Measurements from ENCODE around the gene MSL2. TPM values are rescaled to one million over a fixed set of nuclear protein-coding genes. Genes with fewer than 3 reads are reported as not detected.
A peak's percentile ranks its signal among the peaks of the same experiment; 100 is the strongest.
"Not testable (repeated sequence)": the region's sequence is repeated elsewhere in the genome, so short reads cannot be mapped to it uniquely, and the experiment has no call there.

Gene MSL2
- total RNA-seq, 1 experiment from 2014 or later = 35.6 TPM

DNA sequence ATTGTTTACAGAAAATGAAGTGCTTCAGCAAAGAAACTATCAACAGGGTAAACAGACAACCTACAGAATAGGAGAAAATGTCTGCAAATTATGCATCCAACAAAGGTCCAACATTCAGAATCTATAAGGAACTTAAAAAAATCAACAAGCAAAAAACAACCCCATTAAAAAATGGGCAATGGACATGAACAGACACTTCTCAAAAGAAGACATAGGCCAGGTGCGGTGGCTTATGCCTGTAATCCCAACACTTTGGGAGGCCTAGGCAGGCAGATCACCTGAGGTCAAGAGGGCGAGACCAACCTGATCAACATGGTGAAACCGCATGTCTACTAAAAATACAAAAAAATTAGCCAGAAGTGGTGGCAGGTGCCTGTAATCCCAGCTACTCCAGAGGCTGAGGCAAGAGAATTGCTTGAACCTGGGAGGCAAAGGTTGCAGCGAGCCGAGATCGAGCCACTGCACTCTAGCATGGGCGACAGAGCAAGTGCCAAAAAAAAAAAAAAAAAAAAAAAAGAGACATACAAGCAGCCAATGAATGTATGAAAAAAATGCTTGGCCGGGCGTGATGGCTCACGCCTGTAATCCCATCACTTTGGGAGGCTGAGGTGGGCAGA, 2.4 kb upstream of the MSL2 start:
- DNase-seq (ENCODE audit: low read depth, low spot score); H3K36me3 ChIP-seq (ENCODE audit: control insufficient read depth, insufficient read depth, low read length); H3K27me3 ChIP-seq (ENCODE audit: control insufficient read depth, insufficient read depth, low read length); intact Hi-C loops (cut with micrococcal nuclease; ENCODE audit: unreplicated experiment); H3K9me3 ChIP-seq (ENCODE audit: control insufficient read depth, insufficient read depth, low read depth, low read length); CTCF ChIA-PET; in situ Hi-C loops (cut with HindIII; ENCODE audit: low pct_unique_long_range_greater_than_20kb, low sequenced_read_pairs); ATAC-seq; H3K4me3 ChIP-seq (ENCODE audit: low read depth in 2 of 2, low read length in 2 of 2); BruUV-seq (replicated peaks); H3K4me1 ChIP-seq (ENCODE audit: control insufficient read depth, insufficient read depth, low read length): not testable (repeated sequence)
- peak overlapping the region; percentile 100 for H3K27ac ChIP-seq (ENCODE audit: low read length)
- POLR2A ChIA-PET = interaction anchor here (0.7 kb wide), 1 partner anchor 34 kb away, joined by 6 read pairs; no protein-coding TSS in a partner anchor

DNA sequence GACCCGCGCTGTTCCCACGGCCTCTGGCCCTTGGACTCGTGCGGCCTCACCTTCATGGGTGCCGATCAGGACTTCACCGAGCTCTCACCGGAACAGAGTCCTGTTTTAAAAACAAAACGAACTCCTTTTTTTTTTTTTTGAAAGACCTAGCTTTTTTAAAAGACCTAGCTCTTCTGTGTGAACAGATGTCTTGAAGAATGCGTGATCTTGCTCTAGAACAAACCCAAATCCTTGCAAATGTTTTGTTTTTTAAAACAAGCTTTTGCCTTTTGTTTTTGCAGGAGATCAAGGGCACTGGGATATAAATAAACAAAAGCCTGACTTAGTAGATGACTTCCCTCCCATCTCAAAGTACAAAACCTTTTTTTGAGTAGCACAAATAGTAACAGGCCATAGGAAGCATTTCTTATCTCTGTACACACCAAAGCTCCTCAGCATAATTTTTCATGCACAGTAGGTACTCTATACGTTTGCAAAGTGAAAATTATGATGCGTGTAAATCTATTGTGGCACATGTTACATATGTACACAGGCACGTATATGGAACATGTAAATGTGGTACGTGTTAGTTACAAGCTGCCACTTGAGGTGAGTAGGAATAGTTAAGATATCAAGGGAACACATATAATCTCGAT, 1.1 kb upstream of the MSL2 start:
- in situ Hi-C loops (cut with HindIII; ENCODE audit: low pct_unique_long_range_greater_than_20kb, low sequenced_read_pairs) (no loop called here), intact Hi-C loops (cut with micrococcal nuclease; ENCODE audit: unreplicated experiment) (no loop called here)
- Histone ChIP-seq H3K27ac (ENCODE audit: low read length) (peak overlapping the region; percentile 100), H3K36me3 (ENCODE audit: control insufficient read depth, insufficient read depth, low read length) (no peaks in the 10 kb centered on the region; the same call in 1 of the 2 replicates), H3K4me1 (ENCODE audit: control insufficient read depth, insufficient read depth, low read length) (peaks cover 9% of the 10 kb centered on the region), H3K9me3 (ENCODE audit: control insufficient read depth, insufficient read depth, low read depth, low read length) (no peaks in the 10 kb centered on the region), H3K27me3 (ENCODE audit: control insufficient read depth, insufficient read depth, low read length) (no peaks in the 10 kb centered on the region), H3K4me3 (ENCODE audit: low read depth in 2 of 2, low read length in 2 of 2) (peak overlapping the region; percentile 97)
- POLR2A ChIA-PET = interaction anchor here (0.5 to 0.7 kb wide), 4 partner anchors 16 to 147 kb away, joined by 4 to 15 read pairs (median 4); no protein-coding TSS in a partner anchor
- TF ChIP-seq SIN3A (IDR thresholded peaks at IDR 0.05; ENCODE audit: borderline replicate concordance, insufficient read depth, low read depth, low read length) (no peak), POLR2AphosphoS5 (IDR thresholded peaks at IDR 0.05; ENCODE audit: low read depth, low read length) (no peak), TCF7L2 (IDR thresholded peaks at IDR 0.05; ENCODE audit: low read depth, low read length) (no peak)
- TF ChIP-seq, protein P1, sequence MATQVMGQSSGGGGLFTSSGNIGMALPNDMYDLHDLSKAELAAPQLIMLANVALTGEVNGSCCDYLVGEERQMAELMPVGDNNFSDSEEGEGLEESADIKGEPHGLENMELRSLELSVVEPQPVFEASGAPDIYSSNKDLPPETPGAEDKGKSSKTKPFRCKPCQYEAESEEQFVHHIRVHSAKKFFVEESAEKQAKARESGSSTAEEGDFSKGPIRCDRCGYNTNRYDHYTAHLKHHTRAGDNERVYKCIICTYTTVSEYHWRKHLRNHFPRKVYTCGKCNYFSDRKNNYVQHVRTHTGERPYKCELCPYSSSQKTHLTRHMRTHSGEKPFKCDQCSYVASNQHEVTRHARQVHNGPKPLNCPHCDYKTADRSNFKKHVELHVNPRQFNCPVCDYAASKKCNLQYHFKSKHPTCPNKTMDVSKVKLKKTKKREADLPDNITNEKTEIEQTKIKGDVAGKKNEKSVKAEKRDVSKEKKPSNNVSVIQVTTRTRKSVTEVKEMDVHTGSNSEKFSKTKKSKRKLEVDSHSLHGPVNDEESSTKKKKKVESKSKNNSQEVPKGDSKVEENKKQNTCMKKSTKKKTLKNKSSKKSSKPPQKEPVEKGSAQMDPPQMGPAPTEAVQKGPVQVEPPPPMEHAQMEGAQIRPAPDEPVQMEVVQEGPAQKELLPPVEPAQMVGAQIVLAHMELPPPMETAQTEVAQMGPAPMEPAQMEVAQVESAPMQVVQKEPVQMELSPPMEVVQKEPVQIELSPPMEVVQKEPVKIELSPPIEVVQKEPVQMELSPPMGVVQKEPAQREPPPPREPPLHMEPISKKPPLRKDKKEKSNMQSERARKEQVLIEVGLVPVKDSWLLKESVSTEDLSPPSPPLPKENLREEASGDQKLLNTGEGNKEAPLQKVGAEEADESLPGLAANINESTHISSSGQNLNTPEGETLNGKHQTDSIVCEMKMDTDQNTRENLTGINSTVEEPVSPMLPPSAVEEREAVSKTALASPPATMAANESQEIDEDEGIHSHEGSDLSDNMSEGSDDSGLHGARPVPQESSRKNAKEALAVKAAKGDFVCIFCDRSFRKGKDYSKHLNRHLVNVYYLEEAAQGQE (IDR thresholded peaks at IDR 0.05; ENCODE audit: insufficient read depth in 1 of 2, low read depth in 2 of 2, low read length in 1 of 2) = no peak
- TF ChIP-seq, protein P2, sequence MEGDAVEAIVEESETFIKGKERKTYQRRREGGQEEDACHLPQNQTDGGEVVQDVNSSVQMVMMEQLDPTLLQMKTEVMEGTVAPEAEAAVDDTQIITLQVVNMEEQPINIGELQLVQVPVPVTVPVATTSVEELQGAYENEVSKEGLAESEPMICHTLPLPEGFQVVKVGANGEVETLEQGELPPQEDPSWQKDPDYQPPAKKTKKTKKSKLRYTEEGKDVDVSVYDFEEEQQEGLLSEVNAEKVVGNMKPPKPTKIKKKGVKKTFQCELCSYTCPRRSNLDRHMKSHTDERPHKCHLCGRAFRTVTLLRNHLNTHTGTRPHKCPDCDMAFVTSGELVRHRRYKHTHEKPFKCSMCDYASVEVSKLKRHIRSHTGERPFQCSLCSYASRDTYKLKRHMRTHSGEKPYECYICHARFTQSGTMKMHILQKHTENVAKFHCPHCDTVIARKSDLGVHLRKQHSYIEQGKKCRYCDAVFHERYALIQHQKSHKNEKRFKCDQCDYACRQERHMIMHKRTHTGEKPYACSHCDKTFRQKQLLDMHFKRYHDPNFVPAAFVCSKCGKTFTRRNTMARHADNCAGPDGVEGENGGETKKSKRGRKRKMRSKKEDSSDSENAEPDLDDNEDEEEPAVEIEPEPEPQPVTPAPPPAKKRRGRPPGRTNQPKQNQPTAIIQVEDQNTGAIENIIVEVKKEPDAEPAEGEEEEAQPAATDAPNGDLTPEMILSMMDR (IDR thresholded peaks at IDR 0.05) = no peak
- CTCF ChIA-PET = interaction anchor here (0.6 kb wide), 1 partner anchor 121 kb away, joined by 8 read pairs; no protein-coding TSS in a partner anchor
- DNase-seq (ENCODE audit: low read depth, low spot score) = no peak
- TSS peak; percentile 87 for BruUV-seq (replicated peaks)
- ATAC-seq = no peak
